ENCODE data around the gene TCF12. TPM values are rescaled to one million over a fixed set of nuclear protein-coding genes. Genes with fewer than 3 reads are reported as not detected.

TCF12 gene
- total and polyA plus RNA-seq, 8 donors, result 7.7 to 67.4 (median 27.3) TPM

DNA sequence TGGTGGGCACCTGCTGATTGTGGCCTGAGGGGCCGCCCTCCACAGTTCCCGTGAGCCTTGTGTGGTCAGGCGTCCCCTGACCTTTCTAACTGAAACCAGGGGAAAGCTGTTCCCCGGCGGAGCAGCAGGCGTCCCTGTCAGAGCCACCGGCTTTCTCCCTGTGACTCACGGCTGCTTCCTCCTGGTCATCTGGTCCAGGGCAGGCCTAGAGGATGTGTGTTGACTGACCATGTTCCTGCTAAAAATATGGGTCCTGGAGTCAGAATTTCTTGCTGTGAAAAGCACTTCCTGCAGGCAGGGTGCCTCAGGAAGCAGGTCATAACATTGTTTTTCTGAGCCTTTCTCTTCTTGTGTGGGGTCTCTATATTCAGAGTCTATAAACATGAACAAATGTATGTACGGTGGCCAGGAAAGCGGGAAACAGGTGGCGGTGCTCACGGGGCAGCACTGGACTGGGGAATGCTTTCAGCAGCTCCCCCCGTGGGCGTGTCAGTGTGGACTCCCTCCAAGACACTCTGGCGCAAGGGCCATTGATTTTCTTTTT, 419.5 kb downstream of the TCF12 start:
- DNase-seq (no peak), ATAC-seq (peak in 3 of 4 donors; percentile 22 to 38 (median 31)), FAIRE-seq (no peak)
- intact Hi-C loops (cut with DNase I), result loop anchor here in 2 of 3 donors (5.0 to 10.0 kb wide), 2 partner anchors 204 to 207 kb away; no protein-coding TSS in a partner anchor
- Histone ChIP-seq H3K9me3 (no peaks in the 10 kb centered on the region), H3K4me1 (no peaks in the 10 kb centered on the region), H3K4me3 (no peak overlapping the region), H3K27ac (no peak overlapping the region), H3K36me3 (no peaks in the 10 kb centered on the region), H3K27me3 (no peaks in the 10 kb centered on the region)
- WGBS, 2 donors, result 68 to 72% methylated on average over 15 of the region's 15 CpGs
- TF ChIP-seq, protein P1, sequence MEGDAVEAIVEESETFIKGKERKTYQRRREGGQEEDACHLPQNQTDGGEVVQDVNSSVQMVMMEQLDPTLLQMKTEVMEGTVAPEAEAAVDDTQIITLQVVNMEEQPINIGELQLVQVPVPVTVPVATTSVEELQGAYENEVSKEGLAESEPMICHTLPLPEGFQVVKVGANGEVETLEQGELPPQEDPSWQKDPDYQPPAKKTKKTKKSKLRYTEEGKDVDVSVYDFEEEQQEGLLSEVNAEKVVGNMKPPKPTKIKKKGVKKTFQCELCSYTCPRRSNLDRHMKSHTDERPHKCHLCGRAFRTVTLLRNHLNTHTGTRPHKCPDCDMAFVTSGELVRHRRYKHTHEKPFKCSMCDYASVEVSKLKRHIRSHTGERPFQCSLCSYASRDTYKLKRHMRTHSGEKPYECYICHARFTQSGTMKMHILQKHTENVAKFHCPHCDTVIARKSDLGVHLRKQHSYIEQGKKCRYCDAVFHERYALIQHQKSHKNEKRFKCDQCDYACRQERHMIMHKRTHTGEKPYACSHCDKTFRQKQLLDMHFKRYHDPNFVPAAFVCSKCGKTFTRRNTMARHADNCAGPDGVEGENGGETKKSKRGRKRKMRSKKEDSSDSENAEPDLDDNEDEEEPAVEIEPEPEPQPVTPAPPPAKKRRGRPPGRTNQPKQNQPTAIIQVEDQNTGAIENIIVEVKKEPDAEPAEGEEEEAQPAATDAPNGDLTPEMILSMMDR (IDR thresholded peaks at IDR 0.05), result no peak

DNA sequence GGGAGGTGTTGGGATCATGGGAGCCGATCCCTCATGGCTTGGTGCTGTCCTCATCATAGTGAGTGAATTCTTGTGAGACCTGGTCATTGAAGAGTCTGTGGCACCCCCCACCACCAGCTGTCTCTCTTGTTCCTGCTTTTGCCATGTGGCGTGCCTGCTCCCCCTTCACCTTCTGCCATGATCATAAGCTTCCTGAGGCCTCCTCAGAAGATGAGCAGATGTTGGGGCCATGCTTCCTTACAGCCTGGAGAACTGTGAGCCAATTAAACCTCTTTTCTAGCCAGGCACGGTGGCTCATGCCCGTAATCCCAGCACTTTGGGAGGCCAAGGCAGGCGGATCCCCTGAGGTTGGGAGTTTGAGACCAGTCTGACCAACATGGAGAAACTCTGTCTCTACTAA, 420.9 kb downstream of the TCF12 start:
- Histone ChIP-seq H3K27me3 (no peaks in the 10 kb centered on the region), H3K36me3 (no peaks in the 10 kb centered on the region), H3K9me3 (no peaks in the 10 kb centered on the region), H3K4me1 (peaks cover 0 to 3% (median 0%) of the 10 kb centered on the region in 3 donors), H3K4me3 (no peak overlapping the region), H3K27ac (no peak overlapping the region)
- DNase-seq (no peak), ATAC-seq (no peak), FAIRE-seq (no peak)
- intact Hi-C loops (cut with DNase I), result loop anchor here in 2 of 3 donors (5.0 to 10.0 kb wide), 2 partner anchors 203 to 205 kb away; no protein-coding TSS in a partner anchor
- TF ChIP-seq, protein P1 (IDR thresholded peaks at IDR 0.05), result no peak
- 85 to 97% methylated on average over 5 of the region's 5 CpGs for WGBS, 2 donors

Other genes with a start within 250 kb of the TCF12 start
- 10 to 100 TPM; 19.2 to 31.6 (median 26.0) TPM for gene ZNF280D, start 185.1 kb upstream of the TCF12 start, total RNA-seq
- 10 to 100 TPM; 13.9 to 17.3 TPM for gene ZNF280D, start 185.1 kb upstream of the TCF12 start, polyA plus RNA-seq

All from pancreas (tissue), 10 donors.